Erythroblast (primary cell): Measurements from ENCODE around the gene MRPL57.
"Not testable (repeated sequence)": the region's sequence is repeated elsewhere in the genome, so short reads cannot be mapped to it uniquely, and the experiment has no call there.

ENCODE experiments used
- DNase-seq, 2 experiments: peaks; one replicate each; lab custom pipeline; 2025; lab: John Stamatoyannopoulos, UW
- GATA1 ChIP-seq: IDR thresholded peaks from 2 replicates; pipeline ENCODE4 v1.6.1; 2011; ENCODE audit warnings: low read depth, mild to moderate bottlenecking, control low read depth, low read length, moderate library complexity
- POLR2A ChIP-seq: IDR thresholded peaks from 2 replicates; pipeline ENCODE4 v1.6.1; 2011; ENCODE audit warnings: mild to moderate bottlenecking, low read length

MRPL57 gene

DNA sequence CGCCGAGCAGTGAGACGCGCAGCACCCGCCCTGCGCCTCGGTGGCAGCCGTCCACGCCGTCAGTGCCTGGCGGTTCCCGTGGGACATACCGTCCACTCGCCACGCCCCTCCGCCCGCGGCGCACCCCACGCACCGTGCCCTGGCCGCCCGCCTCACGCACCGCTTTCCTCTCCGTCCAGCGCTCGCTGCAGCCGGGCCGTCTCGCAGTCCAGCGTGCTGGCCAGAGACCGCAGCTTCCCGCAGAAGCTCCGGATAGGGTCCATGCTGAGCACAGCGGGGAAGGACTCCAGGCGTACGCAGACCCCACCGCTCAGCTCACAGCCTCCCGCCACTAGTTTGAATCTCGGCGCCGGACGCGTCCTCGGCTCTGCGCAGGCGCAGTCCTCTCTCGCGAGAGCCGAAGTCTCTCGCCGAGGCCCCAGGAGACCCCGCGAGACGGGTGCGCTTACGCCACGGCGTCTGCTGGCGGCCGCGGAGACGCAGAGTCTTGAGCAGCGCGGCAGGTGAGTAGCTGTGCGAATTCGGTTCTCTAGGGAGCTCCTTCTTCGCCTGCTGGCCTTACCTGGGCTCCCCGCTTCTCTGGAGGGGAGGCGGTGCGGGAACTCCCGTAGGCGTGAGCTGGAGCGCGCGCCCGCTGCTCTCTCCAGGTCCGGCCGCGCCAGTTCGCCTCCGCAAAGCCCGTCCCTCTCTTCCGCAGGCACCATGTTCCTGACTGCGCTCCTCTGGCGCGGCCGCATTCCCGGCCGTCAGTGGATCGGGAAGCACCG, at the start of gene MRPL57, which contains the start of gene SKA3:
Gene MRPL57, plus strand, starts transcription at position 444 of the 767 bp plus-strand sequence. Its CDS starts 259 bp downstream, at position 703.
Gene SKA3, minus strand, starts transcription at position 338 of the 767 bp plus-strand sequence. Its CDS starts 75 bp downstream, at position 263.
- peak; percentile 95 to 96 for DNase-seq
- TF ChIP-seq POLR2A = peak; percentile 98
- TF ChIP-seq GATA1 = no peak

DNA sequence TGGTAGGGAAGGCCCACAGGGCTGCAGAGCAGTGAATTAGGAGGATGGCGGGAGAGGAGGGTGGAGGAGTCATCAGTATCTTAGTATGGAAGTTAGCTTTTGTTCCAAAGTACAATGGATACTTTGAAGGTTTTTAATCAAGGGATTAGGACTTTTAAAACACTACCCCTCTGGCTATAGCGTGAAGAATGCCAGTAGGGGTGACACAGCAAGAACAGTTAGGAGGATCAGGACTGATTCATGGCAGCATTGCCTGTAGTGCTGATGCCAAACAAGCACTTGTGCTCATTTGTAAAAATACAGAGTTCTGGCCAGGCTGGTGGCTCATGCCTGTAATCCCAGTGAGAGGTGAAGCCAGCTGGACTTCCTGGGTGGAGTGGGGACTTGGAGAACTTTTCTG, 46.3 kb upstream of the MRPL57 start:
- DNase-seq = no peak
- TF ChIP-seq GATA1 (no peak), POLR2A (no peak)

DNA sequence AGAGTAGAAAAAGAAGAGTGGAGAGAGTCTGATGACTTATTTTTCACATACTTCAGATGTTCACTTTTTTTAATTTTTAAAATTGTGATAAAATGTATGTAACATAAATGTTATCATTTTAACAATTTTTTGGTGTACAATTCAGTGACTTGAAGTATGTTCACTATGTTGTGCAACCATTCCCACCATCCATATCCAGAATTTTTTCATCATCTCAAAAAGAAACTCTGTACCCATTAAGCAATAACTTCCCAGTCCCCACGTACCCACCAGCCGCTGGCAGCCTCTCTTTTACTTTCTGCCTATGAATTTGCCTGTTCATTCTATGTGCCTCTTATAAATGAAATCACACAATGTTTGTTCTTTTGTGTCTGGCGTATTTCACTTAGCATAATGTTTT, 43.4 kb upstream of the MRPL57 start:
- TF ChIP-seq POLR2A = no peak
- no peak for TF ChIP-seq GATA1
- DNase-seq = no peak

DNA sequence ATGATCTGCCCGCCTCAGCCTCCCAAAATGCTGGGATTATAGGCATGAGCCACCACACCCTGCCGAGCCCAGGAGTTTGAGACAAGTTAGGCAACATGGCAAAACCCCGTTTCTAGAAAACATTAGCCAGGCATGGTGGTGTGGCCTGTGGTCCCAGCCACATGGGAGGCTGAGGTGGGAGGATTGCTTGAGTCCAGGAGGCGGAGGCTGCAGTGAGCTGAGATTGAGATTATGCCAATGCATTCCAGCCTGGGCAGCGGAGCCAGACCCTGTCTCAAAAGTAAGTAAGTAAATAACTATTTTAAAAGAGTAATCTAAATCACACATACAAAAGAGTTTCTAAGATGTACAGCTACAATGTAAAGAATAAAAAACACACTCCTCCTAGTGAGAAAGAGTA, 42.0 kb upstream of the MRPL57 start:
- no peak for DNase-seq
- TF ChIP-seq GATA1 = no peak
- TF ChIP-seq POLR2A = no peak

DNA sequence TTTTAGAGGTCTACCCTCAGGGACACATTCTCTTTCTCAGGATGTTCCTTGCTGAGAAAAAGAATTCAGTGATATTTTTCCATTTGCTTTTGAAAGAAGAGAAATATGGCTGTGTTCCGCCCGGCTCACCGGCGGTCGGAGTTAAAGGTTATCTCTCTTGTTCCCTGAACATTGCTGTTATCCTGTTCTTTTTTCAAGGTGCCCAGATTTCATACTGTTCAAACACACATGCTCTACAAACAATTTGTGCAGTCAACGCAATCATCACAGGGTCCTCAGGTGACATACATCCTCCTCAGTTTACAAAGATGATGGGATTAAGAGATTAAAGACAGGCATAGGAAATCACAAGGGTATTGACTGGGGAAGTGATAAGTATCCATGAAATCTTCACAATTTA, 40.6 kb upstream of the MRPL57 start:
- DNase-seq = not testable (repeated sequence)

DNA sequence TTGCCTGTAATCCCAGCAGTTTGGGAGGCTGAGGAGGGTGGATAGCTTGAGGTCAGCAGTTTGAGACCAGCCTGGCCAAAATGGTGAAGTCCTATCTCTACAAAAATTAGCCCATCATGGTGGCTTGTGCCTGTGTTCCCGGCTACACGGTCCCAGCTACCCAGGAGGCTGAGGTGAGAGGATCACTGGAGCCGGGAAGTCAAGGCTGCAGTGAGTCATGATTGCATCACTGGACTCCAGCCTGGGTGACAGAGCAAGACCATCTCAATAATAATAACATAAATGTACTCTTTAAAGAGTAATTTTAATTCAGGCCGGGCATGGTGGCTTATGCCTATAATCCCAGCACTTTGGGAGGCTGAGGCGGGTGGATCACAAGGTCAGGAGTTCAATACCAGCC, 38.8 kb upstream of the MRPL57 start:
- TF ChIP-seq GATA1 (no peak), POLR2A (no peak)
- DNase-seq = peak in 1 of 2 experiments; percentile 26

DNA sequence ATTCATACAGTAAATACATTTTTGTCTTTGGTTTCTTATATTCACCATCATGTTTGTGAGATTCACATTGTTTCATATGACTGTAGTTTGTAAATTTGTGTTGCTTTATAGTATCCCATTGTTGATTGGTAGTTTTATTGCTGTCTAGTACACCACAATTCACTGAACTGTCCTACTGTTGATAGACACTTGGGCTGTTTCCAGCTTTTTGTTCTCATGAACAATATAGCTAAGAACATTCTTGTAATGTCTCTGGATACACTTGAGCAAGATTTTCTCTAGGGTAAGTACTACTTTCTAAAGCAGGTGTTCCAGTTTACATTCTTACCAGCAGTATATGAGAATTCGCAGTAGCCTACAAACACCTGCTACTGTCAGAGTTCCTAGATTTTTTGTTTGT, 37.9 kb upstream of the MRPL57 start:
- no peak for DNase-seq
- no peak for TF ChIP-seq GATA1
- TF ChIP-seq POLR2A = no peak

DNA sequence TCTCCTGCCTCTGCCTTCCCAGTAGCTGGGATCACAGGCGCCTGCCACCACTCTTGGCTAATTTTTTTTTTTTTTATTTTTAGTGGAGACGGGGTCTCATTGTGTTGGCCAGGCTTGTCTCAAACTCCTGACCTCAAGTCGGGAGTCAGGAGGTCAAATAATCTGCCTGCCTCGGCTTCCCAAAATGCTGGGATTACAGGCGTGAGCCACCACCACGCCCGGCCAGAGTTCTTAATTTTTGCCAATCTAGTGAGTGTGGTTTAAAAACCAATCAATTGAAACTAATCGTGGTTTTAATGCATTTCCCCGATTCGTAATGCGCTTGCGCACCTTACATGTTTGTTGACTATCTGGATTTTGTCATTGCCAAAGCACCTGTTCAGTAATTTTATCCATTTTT, 37.1 kb upstream of the MRPL57 start:
- TF ChIP-seq GATA1 = no peak
- no peak for TF ChIP-seq POLR2A
- DNase-seq = no peak

DNA sequence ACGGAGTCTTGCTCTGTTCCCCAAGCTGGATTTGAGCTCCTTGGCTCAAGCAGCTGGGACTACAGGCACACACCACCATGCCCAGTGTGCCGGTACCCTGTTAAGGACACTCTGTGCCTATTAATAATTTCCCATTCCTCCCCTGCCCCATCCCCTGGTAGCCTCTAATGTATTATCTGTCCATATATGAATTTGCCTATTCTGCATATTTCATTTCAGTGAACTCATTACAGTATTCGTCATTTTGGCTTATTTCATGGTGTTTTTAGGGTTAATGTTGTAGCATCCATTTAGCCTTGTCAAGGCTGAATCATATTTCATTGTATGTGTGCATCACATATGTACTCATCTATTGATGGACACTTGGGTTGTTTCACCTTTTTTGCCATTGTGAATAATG, 33.7 kb upstream of the MRPL57 start:
- no peak for DNase-seq
- TF ChIP-seq POLR2A = no peak
- no peak for TF ChIP-seq GATA1

DNA sequence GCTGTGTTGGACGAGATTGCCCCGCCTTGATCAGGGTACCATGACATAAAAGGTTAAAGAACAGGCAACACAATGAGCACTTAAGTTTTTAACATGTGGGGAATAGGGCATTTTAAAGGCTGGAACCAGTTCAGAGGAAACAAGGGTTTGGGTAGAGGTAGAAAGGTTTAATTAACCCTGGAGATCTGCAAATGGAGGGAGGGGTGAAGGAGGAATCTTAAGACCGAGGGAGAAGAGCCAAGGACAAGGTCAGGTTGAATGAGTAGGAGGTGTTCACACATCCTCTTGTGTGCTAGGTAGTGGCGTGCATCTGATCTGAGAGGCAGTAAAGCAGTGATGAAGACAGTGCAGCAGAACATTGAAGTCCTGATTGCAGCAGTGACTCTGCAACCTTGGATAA, 28.6 kb upstream of the MRPL57 start:
- no peak for DNase-seq
- TF ChIP-seq POLR2A (no peak), GATA1 (no peak)

DNA sequence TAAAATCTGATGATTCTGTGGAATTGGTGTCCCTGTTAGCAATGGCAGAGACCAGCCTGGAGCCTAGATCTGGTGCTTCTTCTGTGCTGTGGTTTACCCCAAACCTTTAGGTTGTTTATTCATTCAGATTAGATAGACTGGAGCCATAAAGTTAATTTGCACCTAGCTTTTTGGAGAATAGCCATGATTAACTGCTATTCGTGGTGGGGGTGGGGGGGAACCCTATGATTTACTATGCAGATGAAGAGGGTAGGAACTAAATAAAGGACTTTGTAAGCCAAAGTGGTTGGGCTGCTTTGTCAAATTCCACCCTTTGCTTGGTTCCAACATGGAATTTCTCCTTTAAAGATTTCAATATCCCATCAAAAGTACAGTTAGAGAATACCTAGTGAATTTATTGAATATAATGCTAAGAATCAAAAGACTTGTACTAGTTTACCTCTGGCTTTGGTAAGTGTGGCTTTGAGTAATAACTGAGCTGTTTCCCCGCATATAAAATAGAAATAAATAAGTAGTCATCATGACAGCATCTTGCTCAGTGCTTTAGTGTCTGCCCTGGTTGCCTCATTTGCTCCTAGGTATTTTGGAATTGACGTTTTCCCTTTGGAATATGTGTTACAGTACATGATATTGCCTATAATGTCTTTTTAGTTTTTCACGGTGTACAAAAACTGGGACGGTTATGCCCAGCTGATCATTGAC, 27.8 kb upstream of the MRPL57 start:
- no peak for TF ChIP-seq POLR2A
- no peak for TF ChIP-seq GATA1
- DNase-seq = no peak

DNA sequence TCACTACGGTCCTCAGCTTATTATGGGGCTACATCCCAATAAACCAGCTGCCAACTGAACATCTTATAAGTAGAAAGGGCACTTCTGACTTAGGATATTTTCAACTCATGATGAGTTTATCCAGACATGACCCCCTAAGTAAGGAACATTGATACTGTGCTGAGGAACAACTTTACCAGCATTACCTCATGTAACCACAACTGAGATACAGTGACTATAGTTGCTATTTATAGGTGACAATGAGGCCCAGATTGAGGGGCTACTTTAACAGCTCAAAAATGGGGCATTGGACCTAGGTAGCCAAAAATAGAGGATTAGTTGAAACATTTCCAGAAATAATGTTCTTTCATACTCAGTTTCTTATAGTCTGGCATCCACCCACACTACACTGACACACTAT, 26.9 kb upstream of the MRPL57 start:
- no peak for TF ChIP-seq GATA1
- TF ChIP-seq POLR2A = no peak
- DNase-seq = no peak

DNA sequence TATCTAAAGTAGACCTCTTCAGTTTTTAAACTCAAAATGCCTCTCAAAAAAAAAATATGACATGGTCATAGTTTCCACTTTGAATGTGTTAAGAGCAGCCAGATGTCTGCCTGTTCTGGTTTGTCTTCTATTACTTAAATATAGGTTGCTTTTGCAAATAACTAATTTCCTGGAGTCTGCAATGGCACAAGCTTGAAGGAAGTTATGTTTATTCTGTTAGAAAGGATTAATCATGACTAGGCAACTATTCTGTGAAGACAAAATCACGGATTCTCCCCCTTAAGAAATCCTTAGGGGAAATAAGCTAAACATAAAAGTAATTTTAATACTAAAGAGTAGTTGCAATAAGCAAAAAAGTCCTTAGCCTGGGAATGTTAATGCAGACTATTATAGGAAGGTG, 26.4 kb upstream of the MRPL57 start:
- DNase-seq = no peak
- TF ChIP-seq GATA1 = no peak
- TF ChIP-seq POLR2A = no peak

DNA sequence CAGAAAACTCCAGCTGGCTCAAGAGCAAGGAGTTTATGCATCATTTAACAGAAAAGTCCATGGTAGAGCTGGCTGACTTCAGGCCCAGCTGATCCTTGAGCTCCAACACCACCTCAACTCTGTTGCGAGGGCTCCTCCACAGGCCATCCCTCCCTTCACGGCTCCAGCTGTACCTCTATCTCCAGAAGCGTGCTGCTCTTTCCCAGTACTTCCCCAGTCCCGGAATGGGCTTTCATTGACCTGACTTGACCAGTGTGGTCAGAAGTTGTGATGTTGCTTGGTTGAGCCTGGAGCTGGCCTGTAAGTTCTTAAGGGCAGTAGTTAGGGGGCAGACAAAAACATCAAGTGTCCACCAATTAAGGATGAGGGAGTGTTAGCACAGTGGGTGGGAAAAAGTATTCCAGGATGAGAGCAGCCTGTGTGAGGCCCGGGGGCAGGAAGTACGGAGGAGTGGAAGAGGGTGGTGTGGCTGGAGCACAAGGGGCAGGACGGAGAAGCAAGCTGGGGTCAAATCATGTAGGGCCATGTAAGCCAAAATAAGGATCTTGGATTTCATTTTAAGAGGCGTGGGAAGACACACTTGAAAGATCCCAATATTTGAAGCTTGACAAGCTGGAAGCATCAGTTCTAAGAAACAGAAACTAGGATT, 24.1 kb upstream of the MRPL57 start:
- TF ChIP-seq GATA1 (no peak), POLR2A (no peak)
- DNase-seq = no peak
